ENCODE results near the gene MSI2.

The MSI2 gene

GRCh38 chr17:57512258-57512657, 255.9 kb downstream of the MSI2 start:
- H3K4ac ChIP-seq (ENCODE audit: low read depth, low read length): no peak overlapping the region
- no peak overlapping the region for H3K23ac ChIP-seq (ENCODE audit: low read length)
- no peak overlapping the region for H2BK15ac ChIP-seq (replicated peaks; ENCODE audit: low read depth)
- H3K56ac ChIP-seq (ENCODE audit: low read length): no peak overlapping the region
- no peaks in the 10 kb centered on the region for H3K79me1 ChIP-seq (ENCODE audit: low read length)
- H4K5ac ChIP-seq (ENCODE audit: low read length): no peak overlapping the region
- no peak overlapping the region for H4K8ac ChIP-seq (ENCODE audit: low read depth, low read length)
- no CpG with 5 or more reads among the region's 3 CpGs for WGBS (ENCODE audit: extremely low coverage, insufficient coverage, low lambda C conversion rate)
- H2AK5ac ChIP-seq (ENCODE audit: low read length): no peak overlapping the region
- H2BK5ac ChIP-seq (ENCODE audit: low read length): no peak overlapping the region
- H3K4me1 ChIP-seq (ENCODE audit: control insufficient read depth, low read depth, low read length): peaks cover 1% of the 10 kb centered on the region
- H3K27me3 ChIP-seq (ENCODE audit: insufficient read depth, low read length, poor library complexity): no peaks in the 10 kb centered on the region
- H2BK120ac ChIP-seq (ENCODE audit: low read depth, low read length): no peak overlapping the region
- H3K4me3 ChIP-seq (ENCODE audit: low read length): no peak overlapping the region
- no peaks in the 10 kb centered on the region for H3K79me2 ChIP-seq (ENCODE audit: control insufficient read depth, insufficient read depth, low read length)
- no peak overlapping the region for H3K27ac ChIP-seq (ENCODE audit: low read depth, low read length)
- H3K9ac ChIP-seq (ENCODE audit: low read length): no peak overlapping the region
- no peak overlapping the region for H3K4me2 ChIP-seq (ENCODE audit: low read length)
- no peak overlapping the region for H3K18ac ChIP-seq (ENCODE audit: low read length)
- H3K36me3 ChIP-seq (ENCODE audit: control insufficient read depth, insufficient read depth, low read length): no peaks in the 10 kb centered on the region
- no peak for DNase-seq

GRCh38 chr17:57512691-57513090, 256.4 kb downstream of the MSI2 start:
- Histone ChIP-seq H4K8ac (ENCODE audit: low read depth, low read length) (no peak overlapping the region), H3K79me1 (ENCODE audit: low read length) (no peaks in the 10 kb centered on the region), H3K18ac (ENCODE audit: low read length) (no peak overlapping the region), H3K23ac (ENCODE audit: low read length) (no peak overlapping the region), H3K4me1 (ENCODE audit: control insufficient read depth, low read depth, low read length) (no peaks in the 10 kb centered on the region), H4K5ac (ENCODE audit: low read length) (no peak overlapping the region), H3K4me2 (ENCODE audit: low read length) (no peak overlapping the region), H3K27me3 (ENCODE audit: insufficient read depth, low read length, poor library complexity) (no peaks in the 10 kb centered on the region), H3K56ac (ENCODE audit: low read length) (no peak overlapping the region), H2BK120ac (ENCODE audit: low read depth, low read length) (no peak overlapping the region), H3K4ac (ENCODE audit: low read depth, low read length) (no peak overlapping the region), H3K27ac (ENCODE audit: low read depth, low read length) (no peak overlapping the region), H3K36me3 (ENCODE audit: control insufficient read depth, insufficient read depth, low read length) (no peaks in the 10 kb centered on the region), H3K9ac (ENCODE audit: low read length) (no peak overlapping the region), H2BK5ac (ENCODE audit: low read length) (no peak overlapping the region), H2BK15ac (replicated peaks; ENCODE audit: low read depth) (no peak overlapping the region), H2AK5ac (ENCODE audit: low read length) (no peak overlapping the region), H3K79me2 (ENCODE audit: control insufficient read depth, insufficient read depth, low read length) (no peaks in the 10 kb centered on the region), H3K4me3 (ENCODE audit: low read length) (no peak overlapping the region)
- no peak for DNase-seq
- WGBS (ENCODE audit: extremely low coverage, insufficient coverage, low lambda C conversion rate): no CpG with 5 or more reads among the region's 3 CpGs

- H3K4me2 ChIP-seq (ENCODE audit: low read length): no peak overlapping the region
Observed at GRCh38 chr17:57513569-57513968, 257.2 kb downstream of the MSI2 start.

GRCh38 chr17:57514614-57515013, 258.3 kb downstream of the MSI2 start:
- H3K4me1 ChIP-seq (ENCODE audit: control insufficient read depth, low read depth, low read length): peaks cover 5% of the 10 kb centered on the region
- no peaks in the 10 kb centered on the region for H3K36me3 ChIP-seq (ENCODE audit: control insufficient read depth, insufficient read depth, low read length)
- no CpG with 5 or more reads among the region's 4 CpGs for WGBS (ENCODE audit: extremely low coverage, insufficient coverage, low lambda C conversion rate)

More at GRCh38 chr17:57513569-57513968, 257.2 kb downstream of the MSI2 start:
- no peak overlapping the region for H2BK15ac ChIP-seq (replicated peaks; ENCODE audit: low read depth)
- no peaks in the 10 kb centered on the region for H3K27me3 ChIP-seq (ENCODE audit: insufficient read depth, low read length, poor library complexity)
- H4K5ac ChIP-seq (ENCODE audit: low read length): no peak overlapping the region
- H3K56ac ChIP-seq (ENCODE audit: low read length): no peak overlapping the region
- no peaks in the 10 kb centered on the region for H3K79me2 ChIP-seq (ENCODE audit: control insufficient read depth, insufficient read depth, low read length)
- H3K18ac ChIP-seq (ENCODE audit: low read length): no peak overlapping the region
- no peak overlapping the region for H3K9ac ChIP-seq (ENCODE audit: low read length)
- H3K27ac ChIP-seq (ENCODE audit: low read depth, low read length): no peak overlapping the region
- H2AK5ac ChIP-seq (ENCODE audit: low read length): no peak overlapping the region
- H2BK120ac ChIP-seq (ENCODE audit: low read depth, low read length): no peak overlapping the region
- no peak for DNase-seq
- no peak overlapping the region for H3K4me3 ChIP-seq (ENCODE audit: low read length)
- no peaks in the 10 kb centered on the region for H3K79me1 ChIP-seq (ENCODE audit: low read length)
- H2BK5ac ChIP-seq (ENCODE audit: low read length): no peak overlapping the region
- no peak overlapping the region for H3K23ac ChIP-seq (ENCODE audit: low read length)
- H3K4ac ChIP-seq (ENCODE audit: low read depth, low read length): no peak overlapping the region
- no CpG with 5 or more reads among the region's 4 CpGs for WGBS (ENCODE audit: extremely low coverage, insufficient coverage, low lambda C conversion rate)
- H3K4me1 ChIP-seq (ENCODE audit: control insufficient read depth, low read depth, low read length): peaks cover 2% of the 10 kb centered on the region
- H4K8ac ChIP-seq (ENCODE audit: low read depth, low read length): no peak overlapping the region
- H3K36me3 ChIP-seq (ENCODE audit: control insufficient read depth, insufficient read depth, low read length): no peaks in the 10 kb centered on the region

GRCh38 chr17:57515662-57516211, 259.4 kb downstream of the MSI2 start:
- Histone ChIP-seq H3K4ac (ENCODE audit: low read depth, low read length) (no peak overlapping the region), H3K18ac (ENCODE audit: low read length) (no peak overlapping the region), H2BK15ac (replicated peaks; ENCODE audit: low read depth) (no peak overlapping the region), H4K8ac (ENCODE audit: low read depth, low read length) (no peak overlapping the region), H2AK5ac (ENCODE audit: low read length) (no peak overlapping the region), H3K9ac (ENCODE audit: low read length) (no peak overlapping the region), H2BK5ac (ENCODE audit: low read length) (no peak overlapping the region), H3K27ac (ENCODE audit: low read depth, low read length) (no peak overlapping the region), H3K56ac (ENCODE audit: low read length) (no peak overlapping the region), H3K23ac (ENCODE audit: low read length) (no peak overlapping the region), H3K27me3 (ENCODE audit: insufficient read depth, low read length, poor library complexity) (no peaks in the 10 kb centered on the region), H4K5ac (ENCODE audit: low read length) (no peak overlapping the region), H3K79me1 (ENCODE audit: low read length) (no peaks in the 10 kb centered on the region), H3K4me3 (ENCODE audit: low read length) (no peak overlapping the region), H3K4me2 (ENCODE audit: low read length) (no peak overlapping the region), H3K4me1 (ENCODE audit: control insufficient read depth, low read depth, low read length) (peaks cover 5% of the 10 kb centered on the region), H3K36me3 (ENCODE audit: control insufficient read depth, insufficient read depth, low read length) (no peaks in the 10 kb centered on the region), H3K79me2 (ENCODE audit: control insufficient read depth, insufficient read depth, low read length) (no peaks in the 10 kb centered on the region), H2BK120ac (ENCODE audit: low read depth, low read length) (no peak overlapping the region)
- WGBS (ENCODE audit: extremely low coverage, insufficient coverage, low lambda C conversion rate): no CpG with 5 or more reads among the region's 1 CpG
- no peak for DNase-seq

More at GRCh38 chr17:57514614-57515013, 258.3 kb downstream of the MSI2 start:
- Histone ChIP-seq H3K27ac (ENCODE audit: low read depth, low read length) (no peak overlapping the region), H3K4me2 (ENCODE audit: low read length) (no peak overlapping the region), H3K23ac (ENCODE audit: low read length) (no peak overlapping the region), H2BK120ac (ENCODE audit: low read depth, low read length) (no peak overlapping the region), H3K9ac (ENCODE audit: low read length) (no peak overlapping the region), H3K4me3 (ENCODE audit: low read length) (no peak overlapping the region), H3K27me3 (ENCODE audit: insufficient read depth, low read length, poor library complexity) (no peaks in the 10 kb centered on the region), H2BK15ac (replicated peaks; ENCODE audit: low read depth) (no peak overlapping the region), H3K79me1 (ENCODE audit: low read length) (no peaks in the 10 kb centered on the region), H2BK5ac (ENCODE audit: low read length) (no peak overlapping the region), H3K18ac (ENCODE audit: low read length) (no peak overlapping the region), H4K5ac (ENCODE audit: low read length) (no peak overlapping the region), H4K8ac (ENCODE audit: low read depth, low read length) (no peak overlapping the region), H3K79me2 (ENCODE audit: control insufficient read depth, insufficient read depth, low read length) (no peaks in the 10 kb centered on the region), H2AK5ac (ENCODE audit: low read length) (no peak overlapping the region), H3K56ac (ENCODE audit: low read length) (no peak overlapping the region), H3K4ac (ENCODE audit: low read depth, low read length) (no peak overlapping the region)
- DNase-seq: no peak
